T-helper 17 cell (primary cell): ENCODE data around the gene PKNOX2. TPM values are rescaled to one million over a fixed set of nuclear protein-coding genes. Genes with fewer than 3 reads are reported as not detected.

ENCODE experiments used
- ATAC-seq: fragments of 150-1000 bp; cut with Tn5 transposase; 2 replicates; pipeline ENCODE4 v1.10.0; 2021; ENCODE audit warnings: mild to moderate bottlenecking, moderate library complexity
- DNase-seq, 3 donors: peaks; one replicate each; pipeline versions ENCODE4 v3.0.0 to v3.0.0-alpha.2; 2020 to 2021
- H3K9me3 ChIP-seq: one replicate; pipeline ENCODE4 v1.7.0; 2013; ENCODE audit warnings: low read length, mild to moderate bottlenecking; ENCODE audit not compliant: control insufficient read depth, poor library complexity, severe bottlenecking
- H3K27ac Mint-ChIP-seq: one replicate; pipeline ENCODE4 v1.8.0; 2022; ENCODE audit warnings: mild to moderate bottlenecking, moderate library complexity, mixed read lengths
- H3K27me3 Mint-ChIP-seq: one replicate; pipeline ENCODE4 v1.8.0; 2022; ENCODE audit warnings: mixed read lengths
- H3K36me3 Mint-ChIP-seq: one replicate; pipeline ENCODE4 v1.8.0; 2022; ENCODE audit warnings: low read depth, mixed read lengths
- H3K4me1 Mint-ChIP-seq: one replicate; pipeline ENCODE4 v1.8.0; 2022; ENCODE audit warnings: mild to moderate bottlenecking, mixed read lengths
- H3K4me3 Mint-ChIP-seq: one replicate; pipeline ENCODE4 v1.8.0; 2022; ENCODE audit warnings: mild to moderate bottlenecking, moderate library complexity, mixed read lengths
- total RNA-seq, 4 donors: library from RNA in 2 of 4; stranded (reverse) in 2 of 4; gene quantifications; one replicate each; pipeline ENCODE4 v1.2.3 and lab custom pipeline; 2022 to 2026

The PKNOX2 gene
- total RNA-seq, 2 donors from 2014 or later: not detected

DNA sequence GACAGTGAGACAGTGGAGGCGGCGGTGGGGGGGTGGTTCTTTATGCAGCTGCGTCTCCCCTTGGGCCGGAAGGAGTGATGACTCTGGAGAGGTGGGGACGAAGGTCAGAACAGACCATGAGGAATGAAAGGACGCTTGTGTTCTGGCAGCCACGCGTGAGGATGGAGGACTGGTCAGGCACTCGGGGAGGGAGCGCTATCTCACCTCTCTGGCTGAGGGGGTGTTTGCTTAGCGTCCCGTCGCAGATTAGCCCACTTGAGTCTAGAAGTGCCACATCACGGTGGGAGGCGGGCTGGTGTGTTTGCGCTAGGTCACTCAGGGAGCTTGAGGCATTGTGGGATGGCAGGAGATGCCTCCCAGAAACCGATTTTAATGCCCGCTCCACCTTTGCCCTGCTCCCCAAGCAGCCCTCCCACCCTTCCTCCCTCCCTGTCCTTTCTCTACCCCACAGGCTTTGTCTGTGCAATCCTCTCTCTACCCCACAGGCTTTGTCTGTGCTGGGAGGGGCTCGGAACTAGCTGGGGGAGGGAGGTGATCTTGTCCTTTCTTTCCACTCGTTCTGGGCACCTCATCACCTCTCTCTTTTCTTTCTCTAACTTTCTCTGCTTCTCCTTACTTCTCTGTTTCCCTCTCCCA lies 97.8 kb downstream of the PKNOX2 start:
- Mint-ChIP-seq H3K4me3 (no peak overlapping the region), H3K27ac (no peak overlapping the region), H3K36me3 (peaks cover 8% of the 10 kb centered on the region), H3K4me1 (peaks cover 9% of the 10 kb centered on the region), H3K27me3 (peaks cover 71% of the 10 kb centered on the region)
- no peaks in the 10 kb centered on the region for H3K9me3 ChIP-seq
- DNase-seq (no peak), ATAC-seq (no peak)

DNA sequence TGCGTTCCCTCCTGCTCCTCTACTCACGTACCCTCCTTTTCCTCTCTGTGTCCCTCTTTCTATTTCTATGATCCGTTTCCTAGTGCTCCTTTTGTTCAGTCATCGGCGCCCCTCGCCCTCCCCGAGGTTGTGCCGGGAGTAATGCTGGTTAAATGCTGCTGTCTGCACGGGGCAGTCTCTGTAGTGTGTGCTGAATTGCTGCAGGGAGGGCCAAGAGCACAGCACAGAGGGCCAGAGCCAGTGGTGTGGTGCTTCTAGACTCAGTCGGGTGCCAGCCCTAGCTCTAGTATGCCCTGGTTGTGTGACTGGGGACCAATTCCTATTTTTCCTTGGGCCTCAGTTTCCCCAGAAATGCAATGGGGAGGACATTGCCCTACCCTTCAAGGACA lies 98.3 kb downstream of the PKNOX2 start:
- H3K4me1 Mint-ChIP-seq: peaks cover 9% of the 10 kb centered on the region
- no peak overlapping the region for H3K27ac Mint-ChIP-seq
- ATAC-seq (no peak), DNase-seq (no peak)
- H3K9me3 ChIP-seq: no peaks in the 10 kb centered on the region
- H3K36me3 Mint-ChIP-seq: peaks cover 8% of the 10 kb centered on the region
- H3K4me3 Mint-ChIP-seq: peak overlapping the region; percentile 46
- peaks cover 71% of the 10 kb centered on the region for H3K27me3 Mint-ChIP-seq

DNA sequence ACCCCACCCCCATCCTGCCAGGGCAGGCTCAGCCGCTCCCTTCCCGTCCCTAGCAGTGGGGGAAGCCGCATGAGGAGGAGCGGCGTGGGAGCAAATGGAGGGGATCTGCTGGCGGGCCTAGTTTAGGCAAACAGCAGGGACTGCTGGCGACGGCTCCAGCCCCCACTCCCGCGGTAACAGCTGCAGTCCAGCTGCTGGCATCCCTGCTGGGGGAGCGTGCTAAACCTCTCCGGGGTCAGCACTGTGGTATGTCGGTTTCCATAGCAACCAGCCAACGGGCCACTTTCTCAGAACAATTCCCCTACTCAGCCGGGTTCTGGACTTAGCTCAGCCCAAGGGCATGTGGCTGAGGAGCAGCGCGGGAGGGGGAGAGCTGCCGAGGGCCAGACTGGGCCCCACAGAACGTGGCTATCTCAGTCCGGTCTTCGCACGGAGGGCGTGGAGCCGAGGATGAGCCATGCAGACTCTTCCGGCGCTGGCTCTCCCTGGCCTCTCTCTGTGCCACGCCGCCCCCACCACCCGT lies 98.8 kb downstream of the PKNOX2 start:
- H3K4me1 Mint-ChIP-seq: peaks cover 9% of the 10 kb centered on the region
- peaks cover 71% of the 10 kb centered on the region for H3K27me3 Mint-ChIP-seq
- DNase-seq (no peak), ATAC-seq (no peak)
- H3K27ac Mint-ChIP-seq: no peak overlapping the region
- H3K9me3 ChIP-seq: no peaks in the 10 kb centered on the region
- H3K36me3 Mint-ChIP-seq: peaks cover 8% of the 10 kb centered on the region
- no peak overlapping the region for H3K4me3 Mint-ChIP-seq

DNA sequence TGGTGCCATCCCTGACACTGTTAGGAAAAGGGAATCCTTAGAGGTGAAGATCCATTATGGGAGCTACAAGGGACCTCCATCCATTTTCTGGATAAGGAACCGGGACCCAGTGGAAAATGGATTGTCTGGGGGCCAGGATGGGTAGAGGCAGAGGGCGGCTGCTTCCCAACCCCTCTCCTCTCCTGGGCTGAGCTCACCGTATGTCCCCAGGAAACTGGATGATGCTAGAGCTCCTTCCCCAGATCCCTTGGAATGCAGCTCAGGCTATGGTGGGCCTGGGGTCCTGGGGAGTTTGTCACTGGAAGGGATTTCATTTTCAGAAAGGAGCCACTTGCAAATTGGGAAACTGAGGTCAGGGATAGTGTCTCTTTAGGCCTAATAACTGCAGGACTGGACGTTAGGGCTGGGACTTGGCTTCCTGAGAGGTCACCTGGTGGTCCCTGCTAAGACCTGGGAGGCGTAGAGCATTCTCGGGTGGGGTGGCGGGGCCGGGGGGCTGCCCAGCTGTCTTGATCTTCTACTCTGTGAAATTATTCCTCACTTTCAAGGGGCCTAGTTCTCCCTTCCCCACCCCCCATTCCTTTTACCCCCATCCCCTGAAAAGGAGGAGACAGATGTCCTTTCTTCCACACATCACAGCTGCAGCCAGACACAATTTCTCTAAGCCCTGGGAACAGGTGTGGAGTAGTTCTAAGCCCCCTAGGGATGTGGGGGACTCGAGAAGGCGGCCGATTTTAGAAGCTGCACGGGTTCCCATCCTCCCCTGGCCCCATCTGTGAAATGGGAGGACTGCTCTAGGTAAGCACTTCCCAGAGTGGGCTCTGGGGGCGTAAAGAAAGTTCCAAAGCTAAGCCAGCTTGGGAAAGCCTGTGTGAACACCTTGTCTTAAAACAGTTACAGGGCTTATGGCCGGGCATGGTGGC lies 99.8 kb downstream of the PKNOX2 start:
- Mint-ChIP-seq H3K4me1 (peaks cover 9% of the 10 kb centered on the region), H3K4me3 (no peak overlapping the region), H3K36me3 (peaks cover 8% of the 10 kb centered on the region), H3K27ac (no peak overlapping the region), H3K27me3 (peaks cover 72% of the 10 kb centered on the region)
- ATAC-seq (no peak), DNase-seq (no peak)
- H3K9me3 ChIP-seq: no peaks in the 10 kb centered on the region

DNA sequence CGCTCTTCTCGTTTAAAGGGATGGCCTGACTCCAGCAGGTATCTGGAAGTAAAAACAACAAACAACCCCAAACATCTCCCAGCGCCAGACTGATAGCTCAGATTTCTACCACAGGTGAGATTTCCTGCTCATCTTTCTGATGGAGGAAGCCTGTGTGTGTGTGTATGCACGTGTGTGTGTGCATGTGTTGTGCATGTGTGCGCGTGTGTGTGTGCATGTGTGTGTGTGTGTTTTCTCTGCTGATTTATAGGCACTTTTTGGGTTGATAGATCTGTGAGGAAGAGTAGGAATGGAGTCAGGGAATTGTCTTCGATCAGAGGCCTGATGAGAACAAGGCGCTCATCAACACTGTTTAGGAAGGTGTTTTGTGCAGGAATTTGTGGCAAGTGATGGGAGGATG lies 103.0 kb downstream of the PKNOX2 start:
- Mint-ChIP-seq H3K27me3 (peaks cover 79% of the 10 kb centered on the region), H3K4me1 (peaks cover 5% of the 10 kb centered on the region), H3K27ac (no peak overlapping the region), H3K36me3 (peaks cover 4% of the 10 kb centered on the region), H3K4me3 (no peak overlapping the region)
- DNase-seq: no peak
- ATAC-seq: no peak
- H3K9me3 ChIP-seq: no peaks in the 10 kb centered on the region

DNA sequence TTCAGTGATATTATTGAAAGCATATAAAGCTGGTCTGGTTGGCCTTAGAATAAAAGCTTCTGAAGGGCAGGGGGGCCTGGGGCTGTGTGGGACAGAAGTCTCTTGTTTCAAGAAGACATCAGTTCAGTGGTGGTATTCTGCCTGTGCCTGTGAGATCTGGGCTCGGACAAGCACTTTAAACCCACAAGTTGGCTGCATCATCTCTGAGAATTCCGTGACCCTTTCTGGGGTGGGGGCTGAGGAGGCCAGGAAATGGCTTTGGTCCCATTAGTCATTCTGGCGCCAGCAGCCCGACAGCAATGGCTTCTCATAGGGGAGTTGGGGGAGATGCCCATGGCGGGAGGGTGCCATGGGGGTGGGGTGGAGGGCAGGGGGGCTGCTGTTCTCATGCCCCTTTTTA lies 104.1 kb downstream of the PKNOX2 start:
- no peak overlapping the region for H3K4me3 Mint-ChIP-seq
- DNase-seq: no peak
- H3K27me3 Mint-ChIP-seq: peaks cover 68% of the 10 kb centered on the region
- H3K36me3 Mint-ChIP-seq: peaks cover 2% of the 10 kb centered on the region
- peaks cover 2% of the 10 kb centered on the region for H3K4me1 Mint-ChIP-seq
- ATAC-seq: no peak
- no peak overlapping the region for H3K27ac Mint-ChIP-seq
- no peaks in the 10 kb centered on the region for H3K9me3 ChIP-seq

DNA sequence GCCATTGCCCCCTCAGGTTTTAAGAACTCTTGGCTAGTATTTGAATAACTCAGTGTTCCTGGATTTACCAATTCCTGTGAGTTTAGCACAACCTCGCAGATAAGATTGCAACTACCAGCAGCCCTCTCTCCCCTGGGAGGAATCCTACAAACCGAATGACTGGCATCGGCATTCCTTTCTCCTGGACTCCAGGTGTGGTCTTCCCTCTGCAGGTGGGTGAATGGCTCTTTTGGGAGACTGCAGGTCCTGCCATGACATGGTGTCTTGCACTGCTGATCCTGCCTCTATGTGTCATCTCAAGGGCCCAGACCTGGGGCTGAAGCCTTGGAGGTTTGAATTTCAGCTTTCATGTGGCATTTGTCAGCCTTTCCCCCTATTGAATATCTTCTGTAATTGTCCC lies 105.6 kb downstream of the PKNOX2 start:
- Mint-ChIP-seq H3K27me3 (peaks cover 55% of the 10 kb centered on the region), H3K36me3 (peaks cover 2% of the 10 kb centered on the region), H3K4me1 (peaks cover 2% of the 10 kb centered on the region), H3K4me3 (no peak overlapping the region), H3K27ac (no peak overlapping the region)
- DNase-seq (no peak), ATAC-seq (no peak)
- H3K9me3 ChIP-seq: no peaks in the 10 kb centered on the region

DNA sequence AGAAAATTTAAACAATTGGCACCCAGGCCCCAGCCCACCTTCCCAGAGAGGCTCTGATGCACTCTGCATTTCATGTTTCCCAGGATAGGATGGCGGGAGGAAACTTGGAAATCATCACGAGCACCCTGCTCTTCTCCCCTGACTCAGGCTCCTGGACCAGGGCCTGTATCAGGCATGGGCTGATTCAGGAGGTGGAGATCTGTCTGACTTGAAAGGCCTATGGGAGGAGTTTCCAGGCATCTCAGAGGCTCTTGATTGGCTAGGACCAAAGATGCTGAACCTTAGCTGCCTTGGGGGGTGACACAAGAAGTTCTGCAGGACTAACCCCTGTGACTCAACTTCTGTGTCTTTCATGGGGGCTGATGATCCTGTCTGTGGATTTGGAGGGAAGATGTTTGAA lies 106.2 kb downstream of the PKNOX2 start:
- no peak overlapping the region for H3K4me3 Mint-ChIP-seq
- no peak overlapping the region for H3K27ac Mint-ChIP-seq
- no peaks in the 10 kb centered on the region for H3K36me3 Mint-ChIP-seq
- no peaks in the 10 kb centered on the region for H3K9me3 ChIP-seq
- no peak for ATAC-seq
- H3K27me3 Mint-ChIP-seq: peaks cover 48% of the 10 kb centered on the region
- H3K4me1 Mint-ChIP-seq: no peaks in the 10 kb centered on the region
- DNase-seq: no peak

DNA sequence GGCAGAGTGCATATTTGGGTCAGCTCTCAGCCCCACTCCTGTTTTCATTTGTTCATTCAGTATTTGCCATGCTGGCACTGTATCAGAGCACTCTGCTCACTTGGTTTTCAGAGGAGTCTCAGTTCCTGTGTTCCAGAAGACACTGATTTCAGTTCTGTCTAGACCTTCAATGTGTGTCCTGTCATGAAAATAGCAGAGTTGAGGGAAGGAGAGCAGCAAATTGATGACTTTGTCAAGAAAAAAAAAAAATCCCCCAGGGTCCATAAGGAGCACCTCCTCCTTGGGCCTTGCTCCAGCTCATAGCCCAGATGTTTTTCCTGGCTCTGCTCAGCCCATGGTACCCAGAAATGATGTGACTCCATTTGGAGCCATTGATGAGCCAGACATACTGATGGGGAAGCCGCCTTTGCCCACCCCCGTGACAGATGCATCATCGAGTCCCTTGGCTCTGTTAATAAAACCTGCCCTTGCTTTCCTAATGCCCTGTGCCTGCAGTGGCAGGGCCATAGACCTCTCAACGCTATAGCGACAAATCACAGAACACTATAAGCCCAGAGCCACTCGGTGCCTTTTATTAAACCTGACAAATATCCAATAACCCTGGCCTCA lies 107.0 kb downstream of the PKNOX2 start:
- Mint-ChIP-seq H3K27ac (no peak overlapping the region), H3K4me1 (no peaks in the 10 kb centered on the region), H3K36me3 (no peaks in the 10 kb centered on the region), H3K27me3 (peaks cover 44% of the 10 kb centered on the region), H3K4me3 (no peak overlapping the region)
- ATAC-seq (no peak), DNase-seq (no peak)
- H3K9me3 ChIP-seq: no peaks in the 10 kb centered on the region

DNA sequence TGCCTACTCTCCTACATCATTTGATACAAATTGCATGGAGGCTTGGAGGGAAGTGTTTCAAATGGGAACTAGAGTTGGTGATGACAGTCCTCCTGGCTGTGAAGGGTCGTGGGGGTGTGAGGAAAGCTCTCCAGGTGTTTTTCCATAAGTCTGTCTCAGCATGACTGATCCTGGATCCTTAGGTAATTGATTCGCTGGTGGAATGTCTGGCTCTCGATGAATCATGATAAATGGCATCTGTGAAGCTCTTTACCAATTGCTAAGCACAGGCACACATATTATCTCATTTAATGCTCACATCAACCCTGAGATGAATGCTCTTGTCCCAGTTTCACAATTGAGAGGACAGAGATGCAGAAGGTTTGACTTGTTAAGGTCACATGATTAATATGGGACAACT lies 107.5 kb downstream of the PKNOX2 start:
- peaks cover 39% of the 10 kb centered on the region for H3K27me3 Mint-ChIP-seq
- H3K36me3 Mint-ChIP-seq: no peaks in the 10 kb centered on the region
- no peak for ATAC-seq
- H3K27ac Mint-ChIP-seq: no peak overlapping the region
- no peaks in the 10 kb centered on the region for H3K4me1 Mint-ChIP-seq
- H3K9me3 ChIP-seq: no peaks in the 10 kb centered on the region
- H3K4me3 Mint-ChIP-seq: no peak overlapping the region
- DNase-seq: no peak

DNA sequence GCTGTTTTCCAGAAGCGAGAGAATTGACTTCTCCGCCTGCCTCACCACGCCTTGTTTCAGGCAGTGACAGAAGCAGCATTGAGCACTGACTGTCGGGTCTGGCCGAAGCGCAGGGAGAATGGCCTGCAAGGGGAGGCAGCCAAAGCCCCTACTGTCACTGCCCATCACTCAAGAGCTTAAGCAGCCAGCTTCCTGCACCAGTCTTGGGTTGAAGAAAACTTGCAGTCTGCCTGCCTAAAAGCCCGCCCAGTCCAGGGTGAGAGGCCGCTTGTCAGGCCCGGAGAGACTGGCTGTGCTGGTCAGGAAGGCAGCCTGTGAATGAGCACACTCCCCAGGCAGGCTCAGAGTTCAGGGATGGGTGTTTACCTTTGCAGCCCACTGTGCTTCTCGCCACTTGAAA lies 108.3 kb downstream of the PKNOX2 start:
- Mint-ChIP-seq H3K4me3 (no peak overlapping the region), H3K27me3 (peaks cover 32% of the 10 kb centered on the region), H3K27ac (no peak overlapping the region), H3K4me1 (no peaks in the 10 kb centered on the region), H3K36me3 (no peaks in the 10 kb centered on the region)
- no peaks in the 10 kb centered on the region for H3K9me3 ChIP-seq
- no peak for DNase-seq
- ATAC-seq: no peak

DNA sequence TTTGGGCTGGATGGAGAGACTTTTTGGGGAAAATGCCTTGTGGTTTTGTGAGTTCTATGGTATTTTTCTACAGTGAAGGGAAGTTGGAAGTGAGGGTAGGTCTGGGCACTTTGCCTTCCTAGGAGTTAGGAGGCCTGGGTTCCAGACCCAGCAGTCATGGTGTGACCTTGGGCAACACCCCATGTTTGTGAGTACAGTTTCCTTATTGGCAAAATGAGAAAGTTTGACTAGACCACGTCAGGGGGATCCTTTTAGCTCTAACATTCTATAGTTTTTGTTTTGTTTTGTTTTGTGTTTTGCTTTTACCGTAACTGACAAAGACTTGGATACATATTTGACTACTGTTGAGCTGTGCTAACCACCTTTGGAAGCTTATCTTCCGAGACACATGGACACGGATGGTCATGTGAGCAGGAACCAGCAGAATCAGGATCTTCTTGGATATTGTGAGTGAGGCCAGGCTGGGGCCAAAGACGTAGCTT lies 109.0 kb downstream of the PKNOX2 start:
- Mint-ChIP-seq H3K27ac (no peak overlapping the region), H3K36me3 (no peaks in the 10 kb centered on the region), H3K4me3 (no peak overlapping the region), H3K4me1 (no peaks in the 10 kb centered on the region), H3K27me3 (peaks cover 29% of the 10 kb centered on the region)
- no peaks in the 10 kb centered on the region for H3K9me3 ChIP-seq
- ATAC-seq (no peak), DNase-seq (no peak)

DNA sequence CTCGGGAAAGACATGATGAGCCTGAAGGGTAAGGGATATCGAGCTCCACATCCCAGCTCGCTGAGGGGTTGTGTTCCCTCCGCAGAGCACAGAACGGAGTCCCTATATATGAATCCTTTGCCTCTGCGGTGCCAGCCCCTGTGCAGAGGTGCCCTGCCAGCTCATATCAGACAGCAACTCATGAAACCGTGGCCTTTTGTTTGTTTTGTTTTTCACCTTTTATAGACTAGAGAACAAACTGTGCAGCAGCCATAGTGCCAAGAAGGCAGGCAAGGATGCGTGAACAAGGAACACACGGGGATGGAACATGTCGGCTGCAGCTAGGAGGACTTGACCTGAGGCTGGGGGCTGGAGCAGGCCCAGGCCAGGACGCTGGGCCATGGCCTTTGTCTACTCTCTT lies 109.8 kb downstream of the PKNOX2 start:
- Mint-ChIP-seq H3K27me3 (peaks cover 32% of the 10 kb centered on the region), H3K36me3 (no peaks in the 10 kb centered on the region), H3K4me1 (no peaks in the 10 kb centered on the region), H3K4me3 (no peak overlapping the region), H3K27ac (no peak overlapping the region)
- ATAC-seq: no peak
- no peak for DNase-seq
- no peaks in the 10 kb centered on the region for H3K9me3 ChIP-seq
